ENCODE results near the gene PAK6.

Gene PAK6

GRCh38 chr15:40322531-40323238 lies 83.8 kb downstream of the PAK6 start:
- Histone ChIP-seq H3K27ac (peak overlapping the region; percentile 52), H3K27me3 (ENCODE audit: insufficient read depth, low read depth, severe bottlenecking) (no peaks in the 10 kb centered on the region), H3K9me3 (ENCODE audit: severe bottlenecking) (no peaks in the 10 kb centered on the region), H3K4me3 (ENCODE audit: low read depth, low read length) (peak overlapping the region; percentile 50), H3K36me3 (peaks cover 19% of the 10 kb centered on the region)
- no peak for DNase-seq
- TF ChIP-seq, protein P1, sequence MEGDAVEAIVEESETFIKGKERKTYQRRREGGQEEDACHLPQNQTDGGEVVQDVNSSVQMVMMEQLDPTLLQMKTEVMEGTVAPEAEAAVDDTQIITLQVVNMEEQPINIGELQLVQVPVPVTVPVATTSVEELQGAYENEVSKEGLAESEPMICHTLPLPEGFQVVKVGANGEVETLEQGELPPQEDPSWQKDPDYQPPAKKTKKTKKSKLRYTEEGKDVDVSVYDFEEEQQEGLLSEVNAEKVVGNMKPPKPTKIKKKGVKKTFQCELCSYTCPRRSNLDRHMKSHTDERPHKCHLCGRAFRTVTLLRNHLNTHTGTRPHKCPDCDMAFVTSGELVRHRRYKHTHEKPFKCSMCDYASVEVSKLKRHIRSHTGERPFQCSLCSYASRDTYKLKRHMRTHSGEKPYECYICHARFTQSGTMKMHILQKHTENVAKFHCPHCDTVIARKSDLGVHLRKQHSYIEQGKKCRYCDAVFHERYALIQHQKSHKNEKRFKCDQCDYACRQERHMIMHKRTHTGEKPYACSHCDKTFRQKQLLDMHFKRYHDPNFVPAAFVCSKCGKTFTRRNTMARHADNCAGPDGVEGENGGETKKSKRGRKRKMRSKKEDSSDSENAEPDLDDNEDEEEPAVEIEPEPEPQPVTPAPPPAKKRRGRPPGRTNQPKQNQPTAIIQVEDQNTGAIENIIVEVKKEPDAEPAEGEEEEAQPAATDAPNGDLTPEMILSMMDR (IDR thresholded peaks at IDR 0.05; ENCODE audit: low read depth, low read length): no peak

- Histone ChIP-seq H3K4me3 (ENCODE audit: low read depth, low read length) (peak within 1 kb of the TSS; percentile 57), H3K27ac (peak within 1 kb of the TSS; percentile 56), H3K36me3 (peaks cover 19% of the 10 kb centered on the region), H3K27me3 (ENCODE audit: insufficient read depth, low read depth, severe bottlenecking) (no peaks in the 10 kb centered on the region), H3K9me3 (ENCODE audit: severe bottlenecking) (no peaks in the 10 kb centered on the region)
- TF ChIP-seq, protein P1 (IDR thresholded peaks at IDR 0.05; ENCODE audit: low read depth, low read length): peak; percentile 50
- DNase-seq: peak; percentile 96
Observed at GRCh38 chr15:40323239-40323952, 84.5 kb downstream of the PAK6 start, which contains the start of gene INAFM2. TSS of gene INAFM2 (plus strand) at chr15:40323692. CDS start at chr15:40324056, 364 bp downstream.

- Histone ChIP-seq H3K36me3 (peaks cover 19% of the 10 kb centered on the region), H3K9me3 (ENCODE audit: severe bottlenecking) (no peaks in the 10 kb centered on the region), H3K4me3 (ENCODE audit: low read depth, low read length) (peak overlapping the region; percentile 57), H3K27me3 (ENCODE audit: insufficient read depth, low read depth, severe bottlenecking) (no peaks in the 10 kb centered on the region), H3K27ac (peak overlapping the region; percentile 56)
- no peak for DNase-seq
- TF ChIP-seq, protein P1 (IDR thresholded peaks at IDR 0.05; ENCODE audit: low read depth, low read length): no peak
Observed at GRCh38 chr15:40323953-40324937, 85.4 kb downstream of the PAK6 start.

GRCh38 chr15:40325188-40325587 lies 86.3 kb downstream of the PAK6 start:
- Histone ChIP-seq H3K4me3 (ENCODE audit: low read depth, low read length) (no peak overlapping the region), H3K9me3 (ENCODE audit: severe bottlenecking) (no peaks in the 10 kb centered on the region), H3K27ac (no peak overlapping the region), H3K36me3 (peaks cover 19% of the 10 kb centered on the region), H3K27me3 (ENCODE audit: insufficient read depth, low read depth, severe bottlenecking) (no peaks in the 10 kb centered on the region)
- TF ChIP-seq, protein P1 (IDR thresholded peaks at IDR 0.05; ENCODE audit: low read depth, low read length): no peak
- DNase-seq: no peak

DNA sequence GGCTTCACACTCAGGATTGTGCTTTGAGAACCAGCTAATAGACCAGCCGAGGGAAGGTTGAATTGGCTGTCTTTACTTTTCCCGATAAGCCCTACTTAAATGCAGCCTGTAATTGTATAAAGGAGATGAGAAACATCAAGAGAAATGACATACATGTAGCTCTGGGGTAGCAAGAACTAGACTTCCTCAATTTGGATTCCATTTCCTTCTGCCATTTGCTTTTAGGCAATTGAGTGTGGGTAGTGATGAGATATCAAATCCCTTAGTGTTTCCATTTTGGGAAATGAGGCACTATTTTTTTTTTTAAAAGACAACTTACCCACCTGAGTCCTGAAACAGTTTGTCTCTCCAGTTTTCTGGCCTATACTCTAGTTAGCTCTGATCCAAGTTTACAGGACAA lies 86.8 kb downstream of the PAK6 start:
- Histone ChIP-seq H3K27ac (no peak overlapping the region), H3K27me3 (ENCODE audit: insufficient read depth, low read depth, severe bottlenecking) (no peaks in the 10 kb centered on the region), H3K36me3 (peaks cover 19% of the 10 kb centered on the region), H3K9me3 (ENCODE audit: severe bottlenecking) (no peaks in the 10 kb centered on the region), H3K4me3 (ENCODE audit: low read depth, low read length) (no peak overlapping the region)
- DNase-seq: no peak
- TF ChIP-seq, protein P1 (IDR thresholded peaks at IDR 0.05; ENCODE audit: low read depth, low read length): no peak

Measured in WERI-Rb-1 (cell line).